Embryonic facial prominence (tissue), 1 donor: ENCODE measurements around the gene PTPRN2.
"Not testable (repeated sequence)": the region's sequence is repeated elsewhere in the genome, so short reads cannot be mapped to it uniquely, and the experiment has no call there.

Experiments used
- DNase-seq: peaks from one replicate; pipeline ENCODE4 v3.0.0-alpha.2; 2016; ENCODE audit errors: extremely low spot score

Gene PTPRN2

GRCh38 chr7:158366916-158367633 is 220.5 kb downstream of the PTPRN2 start:
- DNase-seq = no peak

- DNase-seq = no peak
Observed at GRCh38 chr7:158366346-158366745, 221.3 kb downstream of the PTPRN2 start.

- DNase-seq = no peak
Observed at GRCh38 chr7:158365267-158365666, 222.4 kb downstream of the PTPRN2 start.

GRCh38 chr7:158364451-158364850 is 223.2 kb downstream of the PTPRN2 start:
- no peak for DNase-seq

- no peak for DNase-seq
Observed at GRCh38 chr7:158362912-158363905, 224.4 kb downstream of the PTPRN2 start.

- DNase-seq = no peak
Observed at GRCh38 chr7:158362001-158362400, 225.6 kb downstream of the PTPRN2 start.

- DNase-seq = no peak
Observed at GRCh38 chr7:158361326-158361946, 226.2 kb downstream of the PTPRN2 start.

- DNase-seq = no peak
Observed at GRCh38 chr7:158358926-158359645, 228.5 kb downstream of the PTPRN2 start.

GRCh38 chr7:158357898-158358821 is 229.5 kb downstream of the PTPRN2 start:
- DNase-seq = no peak

GRCh38 chr7:158357106-158357897 is 230.3 kb downstream of the PTPRN2 start:
- DNase-seq = no peak

GRCh38 chr7:158356454-158356853 is 231.2 kb downstream of the PTPRN2 start:
- DNase-seq = no peak

- no peak for DNase-seq
Observed at GRCh38 chr7:158355456-158356065, 232.1 kb downstream of the PTPRN2 start.

GRCh38 chr7:158354861-158355260 is 232.8 kb downstream of the PTPRN2 start:
- no peak for DNase-seq

- no peak for DNase-seq
Observed at GRCh38 chr7:158353606-158354570, 233.7 kb downstream of the PTPRN2 start.

- DNase-seq = not testable (repeated sequence)
Observed at GRCh38 chr7:158351899-158352729, 235.5 kb downstream of the PTPRN2 start.

- DNase-seq = no peak
Observed at GRCh38 chr7:158351481-158351880, 236.1 kb downstream of the PTPRN2 start.

- DNase-seq = no peak
Observed at GRCh38 chr7:158351051-158351450, 236.6 kb downstream of the PTPRN2 start.
